Mesenchymal stem cell (in vitro differentiated cells and primary cell): ENCODE measurements around the gene TLX2.

ENCODE experiments used
- DNase-seq: peaks from one replicate; pipeline ENCODE4 v3.0.0-alpha.2; 2013
- H2AFZ ChIP-seq: one replicate; pipeline ENCODE4 v1.6.1; 2013; ENCODE audit warnings: low read depth, mild to moderate bottlenecking, control low read depth, inconsistent platforms, low read length, moderate library complexity
- H2AK5ac ChIP-seq: 2 replicates; pipeline ENCODE4 v1.6.1; 2013; ENCODE audit warnings: low read length, moderate library complexity, mild to moderate bottlenecking, inconsistent platforms; ENCODE audit not compliant: severe bottlenecking
- H2BK120ac ChIP-seq: one replicate; pipeline ENCODE4 v1.6.1; 2013; ENCODE audit warnings: low read depth, mild to moderate bottlenecking, inconsistent platforms, low read length, moderate library complexity
- H2BK12ac ChIP-seq, 2 experiments: one replicate each; pipeline ENCODE4 v1.6.1; 2013; ENCODE audit warnings: inconsistent platforms in 2 of 2, low read length in 2 of 2, mild to moderate bottlenecking in 2 of 2, moderate library complexity in 2 of 2, control low read depth in 1 of 2
- H2BK15ac ChIP-seq: one replicate; pipeline ENCODE4 v1.6.1; 2013; ENCODE audit warnings: mild to moderate bottlenecking, low read depth, inconsistent platforms; ENCODE audit not compliant: poor library complexity, severe bottlenecking
- H2BK5ac ChIP-seq: 2 replicates; pipeline ENCODE4 v1.6.1; 2013; ENCODE audit warnings: low read depth, mild to moderate bottlenecking, low read length, control low read depth, inconsistent platforms; ENCODE audit not compliant: poor library complexity, severe bottlenecking
- H3K14ac ChIP-seq, 2 experiments: one replicate each; pipeline ENCODE4 v1.6.1; 2013; ENCODE audit warnings: inconsistent platforms in 2 of 2, low read length in 2 of 2, control low read depth in 1 of 2, mild to moderate bottlenecking in 1 of 2, moderate library complexity in 1 of 2
- H3K18ac ChIP-seq, 2 experiments: one replicate each; pipeline ENCODE4 v1.6.1; 2013; ENCODE audit warnings: inconsistent platforms in 2 of 2, low read length in 2 of 2, control low read depth in 1 of 2, low read depth in 1 of 2, mild to moderate bottlenecking in 1 of 2
- H3K23ac ChIP-seq, 2 experiments: one replicate each; pipeline ENCODE4 v1.6.1; 2013; ENCODE audit warnings: inconsistent platforms in 2 of 2, low read length in 2 of 2, mild to moderate bottlenecking in 2 of 2, moderate library complexity in 2 of 2, control low read depth in 1 of 2
- H3K27ac ChIP-seq: 2 replicates; pipeline ENCODE4 v1.5.1; 2013; ENCODE audit warnings: mild to moderate bottlenecking, moderate library complexity, low read length, control low read depth, inconsistent platforms; ENCODE audit not compliant: poor library complexity, severe bottlenecking
- H3K27me3 ChIP-seq, 2 experiments: 2 replicates each; pipeline versions ENCODE4 v1.6.1 to v1.7.0; 2013; ENCODE audit warnings: low read length in 2 of 2, mild to moderate bottlenecking in 2 of 2, moderate library complexity in 2 of 2, control low read depth in 1 of 2, inconsistent platforms in 1 of 2; ENCODE audit not compliant: control insufficient read depth in 1 of 2, insufficient read depth in 1 of 2
- H3K36me3 ChIP-seq, 2 experiments: 2 replicates each; pipeline versions ENCODE4 v1.6.1 to v1.7.0; 2013; ENCODE audit warnings: low read length in 2 of 2, control low read depth in 1 of 2, inconsistent platforms in 1 of 2, low read depth in 1 of 2, mild to moderate bottlenecking in 1 of 2; ENCODE audit not compliant: insufficient read depth in 2 of 2, control insufficient read depth in 1 of 2
- H3K4ac ChIP-seq, 2 experiments: one replicate each; pipeline ENCODE4 v1.6.1; 2013; ENCODE audit warnings: inconsistent platforms in 2 of 2, low read length in 2 of 2, mild to moderate bottlenecking in 2 of 2, moderate library complexity in 2 of 2, control low read depth in 1 of 2, low read depth in 1 of 2
- H3K4me1 ChIP-seq: 2 replicates; pipeline ENCODE4 v1.6.1; 2013; ENCODE audit warnings: low read depth, low read length, control low read depth; ENCODE audit not compliant: control insufficient read depth, insufficient read depth
- H3K4me2 ChIP-seq: 2 replicates; pipeline ENCODE4 v1.6.1; 2013; ENCODE audit warnings: low read length, mild to moderate bottlenecking, inconsistent platforms; ENCODE audit not compliant: poor library complexity, severe bottlenecking
- H3K4me3 ChIP-seq, 2 experiments: 2 replicates each; pipeline versions ENCODE4 v1.5.1 to v1.7.0; 2013; ENCODE audit warnings: low read length in 2 of 2, mild to moderate bottlenecking in 2 of 2, control low read depth in 1 of 2, low read depth in 1 of 2; ENCODE audit not compliant: insufficient read depth in 1 of 2
- H3K79me1 ChIP-seq: replicated peaks from 2 replicates; pipeline ENCODE4 v1.6.1; 2013; ENCODE audit warnings: mild to moderate bottlenecking, control low read depth, low read length, inconsistent platforms; ENCODE audit not compliant: poor library complexity, severe bottlenecking
- H3K9ac ChIP-seq: 2 replicates; pipeline ENCODE4 v1.7.0; 2013; ENCODE audit warnings: mild to moderate bottlenecking, low read length, moderate library complexity
- H3K9me3 ChIP-seq: 2 replicates; pipeline ENCODE4 v1.7.0; 2013; ENCODE audit warnings: mild to moderate bottlenecking, low read length; ENCODE audit not compliant: control insufficient read depth
- H4K8ac ChIP-seq: one replicate; pipeline ENCODE4 v1.6.1; 2013; ENCODE audit warnings: inconsistent platforms, mild to moderate bottlenecking, low read length, moderate library complexity
- H4K91ac ChIP-seq: one replicate; pipeline ENCODE4 v1.6.1; 2013; ENCODE audit warnings: mild to moderate bottlenecking, low read length, inconsistent platforms
- WGBS: methylation state at CpG from one replicate; pipeline ENCODE4 v1.1.7; 2013; ENCODE audit warnings: mixed read lengths; 5-methylcytosine and 5-hydroxymethylcytosine counted together

Gene TLX2

DNA sequence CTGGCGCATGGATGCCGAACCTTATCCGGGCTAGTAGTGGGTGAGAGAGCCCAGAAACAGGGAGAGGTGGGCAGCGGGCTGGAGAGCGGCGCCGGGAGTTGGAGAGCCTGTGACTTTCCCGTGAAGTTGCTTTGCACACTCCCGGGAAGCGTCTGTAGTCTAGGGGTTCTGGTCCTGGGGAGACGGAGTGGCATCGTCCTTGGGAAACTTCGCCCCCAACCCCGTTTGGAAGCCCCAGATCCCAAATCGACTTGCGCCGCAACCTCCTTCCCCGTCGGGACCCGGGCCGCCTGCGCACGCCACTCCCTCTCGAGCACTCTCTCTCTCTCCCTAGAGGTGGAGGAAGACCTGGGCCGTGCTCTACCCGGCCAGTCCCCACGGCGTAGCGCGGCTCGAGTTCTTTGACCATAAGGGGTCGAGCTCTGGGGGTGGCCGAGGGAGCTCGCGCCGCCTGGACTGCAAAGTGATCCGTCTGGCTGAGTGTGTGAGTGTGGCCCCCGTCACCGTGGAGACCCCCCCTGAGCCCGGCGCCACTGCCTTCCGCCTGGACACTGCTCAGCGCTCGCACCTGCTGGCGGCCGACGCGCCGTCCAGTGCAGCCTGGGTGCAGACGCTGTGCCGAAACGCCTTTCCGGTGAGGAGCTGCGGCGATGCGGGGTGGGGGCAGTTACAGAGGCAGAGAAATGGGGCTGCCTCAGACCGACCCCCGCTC is 40.7 kb downstream of the TLX2 start:
- WGBS = 2% methylated on average over 40 of the region's 58 CpGs

GRCh38 chr2:74555610-74556103 is 41.4 kb downstream of the TLX2 start:
- Histone ChIP-seq H4K8ac (no peak overlapping the region), H3K9me3 (no peaks in the 10 kb centered on the region), H2AK5ac (no peak overlapping the region), H3K27me3 (no peaks in the 10 kb centered on the region), H3K4me1 (peaks cover 24% of the 10 kb centered on the region), H3K36me3 (peaks cover 13 to 22% of the 10 kb centered on the region in 2 experiments), H3K18ac (no peak overlapping the region), H2BK5ac (no peak overlapping the region), H2BK120ac (no peak overlapping the region), H3K4ac (no peak overlapping the region), H3K4me2 (peak overlapping the region; percentile 82), H2AFZ (no peak overlapping the region), H3K27ac (no peak overlapping the region), H3K23ac (no peak overlapping the region), H3K79me1 (peaks cover 22% of the 10 kb centered on the region), H2BK15ac (no peak overlapping the region), H2BK12ac (no peak overlapping the region), H3K4me3 (peak overlapping the region; percentile 66 to 99), H3K9ac (peak overlapping the region; percentile 93), H3K14ac (no peak overlapping the region), H4K91ac (no peak overlapping the region)
- no peak for DNase-seq
- 70% methylated on average over 17 of the region's 17 CpGs for WGBS

More for the DNA sequence above, 40.7 kb downstream of the TLX2 start:
- H2AK5ac ChIP-seq = no peak overlapping the region
- H3K9ac ChIP-seq = peak overlapping the region; percentile 93
- H3K4me2 ChIP-seq = peak overlapping the region; percentile 82
- peak overlapping the region; percentile 1 for H4K91ac ChIP-seq
- peak overlapping the region in 1 of 2 experiments; percentile 97 for H3K14ac ChIP-seq
- H3K79me1 ChIP-seq = peaks cover 25% of the 10 kb centered on the region
- DNase-seq = peak; percentile 71
- peak overlapping the region in 1 of 2 experiments; percentile 28 for H2BK12ac ChIP-seq
- peak overlapping the region; percentile 66 to 99 for H3K4me3 ChIP-seq
- no peaks in the 10 kb centered on the region for H3K27me3 ChIP-seq
- H2BK5ac ChIP-seq = no peak overlapping the region
- no peaks in the 10 kb centered on the region for H3K9me3 ChIP-seq
- H3K27ac ChIP-seq = peak overlapping the region; percentile 70
- no peak overlapping the region for H3K4ac ChIP-seq
- H2AFZ ChIP-seq = peak overlapping the region; percentile 78
- peak overlapping the region in 1 of 2 experiments; percentile 79 for H3K18ac ChIP-seq
- peaks cover 13 to 22% of the 10 kb centered on the region in 2 experiments for H3K36me3 ChIP-seq
- H2BK120ac ChIP-seq = no peak overlapping the region
- peak overlapping the region; percentile 35 for H4K8ac ChIP-seq
- H3K23ac ChIP-seq = peak overlapping the region in 1 of 2 experiments; percentile 92
- peaks cover 21% of the 10 kb centered on the region for H3K4me1 ChIP-seq
- H2BK15ac ChIP-seq = no peak overlapping the region

GRCh38 chr2:74556159-74556558 is 41.9 kb downstream of the TLX2 start:
- Histone ChIP-seq H2BK15ac (no peak overlapping the region), H3K18ac (no peak overlapping the region), H3K27ac (no peak overlapping the region), H2BK120ac (no peak overlapping the region), H2AFZ (no peak overlapping the region), H3K4ac (no peak overlapping the region), H3K23ac (no peak overlapping the region), H3K4me2 (no peak overlapping the region), H4K8ac (peak overlapping the region; percentile 50), H2BK12ac (no peak overlapping the region), H3K14ac (no peak overlapping the region), H2AK5ac (no peak overlapping the region), H3K4me1 (peaks cover 25% of the 10 kb centered on the region), H3K36me3 (peaks cover 13 to 22% of the 10 kb centered on the region in 2 experiments), H3K4me3 (peak overlapping the region in 1 of 2 experiments; percentile 99), H3K27me3 (no peaks in the 10 kb centered on the region), H3K9me3 (no peaks in the 10 kb centered on the region), H2BK5ac (no peak overlapping the region), H3K79me1 (peaks cover 22% of the 10 kb centered on the region), H4K91ac (no peak overlapping the region), H3K9ac (no peak overlapping the region)
- 84% methylated on average over 14 of the region's 14 CpGs for WGBS
- no peak for DNase-seq

- Histone ChIP-seq H3K27ac (no peak overlapping the region), H3K36me3 (peaks cover 13 to 22% of the 10 kb centered on the region in 2 experiments), H3K27me3 (no peaks in the 10 kb centered on the region), H3K18ac (no peak overlapping the region), H4K91ac (no peak overlapping the region), H3K79me1 (peaks cover 22% of the 10 kb centered on the region), H3K4me1 (peaks cover 25% of the 10 kb centered on the region), H2AFZ (no peak overlapping the region), H2BK5ac (no peak overlapping the region), H2BK15ac (no peak overlapping the region), H2BK120ac (no peak overlapping the region), H3K23ac (no peak overlapping the region), H3K9ac (no peak overlapping the region), H2BK12ac (no peak overlapping the region), H3K14ac (no peak overlapping the region), H3K4ac (no peak overlapping the region), H3K4me2 (no peak overlapping the region), H3K9me3 (no peaks in the 10 kb centered on the region), H4K8ac (no peak overlapping the region), H3K4me3 (no peak overlapping the region), H2AK5ac (no peak overlapping the region)
- no peak for DNase-seq
- 95% methylated on average over 3 of the region's 6 CpGs for WGBS
Measured at GRCh38 chr2:74556831-74557370, 42.7 kb downstream of the TLX2 start.
